Coronary artery (tissue), 2 donors: ENCODE results near the gene VSIG4.

Source experiments
- DNase-seq: peaks from one replicate; pipeline ENCODE4 v3.0.0-alpha.2; 2017; ENCODE audit warnings: low spot score
- H3K27ac ChIP-seq, 2 donors: fragments of 200-600 bp; sonication (generic); one replicate each; pipeline ENCODE4 v1.5.1; 2016 to 2019
- H3K4me3 ChIP-seq: fragments of 200-600 bp; sonication (generic); 2 replicates; pipeline ENCODE4 v1.5.1; 2016; ENCODE audit warnings: mild to moderate bottlenecking, moderate library complexity
- CTCF ChIP-seq: fragments of 200-600 bp; sonication (generic); IDR thresholded peaks from one replicate; pipeline ENCODE4 v1.5.1; 2019; ENCODE audit warnings: antibody characterized with exemption

VSIG4 gene

GRCh38 chrX:66042307-66043077 is 2.6 kb upstream of the VSIG4 start:
- no peak for TF ChIP-seq CTCF
- DNase-seq: no peak
- Histone ChIP-seq H3K27ac (no peak overlapping the region), H3K4me3 (no peak overlapping the region)

- Histone ChIP-seq H3K4me3 (peak overlapping the region; percentile 6), H3K27ac (no peak overlapping the region)
- DNase-seq: no peak
- no peak for TF ChIP-seq CTCF
Measured at GRCh38 chrX:66038115-66038514, 1.8 kb downstream of the VSIG4 start.

- no peak overlapping the region for H3K27ac ChIP-seq
- DNase-seq: no peak
- TF ChIP-seq CTCF: no peak
- H3K4me3 ChIP-seq: no peak overlapping the region
Measured at GRCh38 chrX:66036231-66036630, 3.6 kb downstream of the VSIG4 start.

GRCh38 chrX:66035667-66036066 is 4.2 kb downstream of the VSIG4 start:
- no peak for DNase-seq
- no peak overlapping the region for H3K4me3 ChIP-seq
- peak overlapping the region in 1 of 2 donors; percentile 35 for H3K27ac ChIP-seq
- TF ChIP-seq CTCF: no peak

GRCh38 chrX:66030505-66031317 is 9.2 kb downstream of the VSIG4 start:
- no peak overlapping the region for H3K27ac ChIP-seq
- DNase-seq: no peak
- no peak overlapping the region for H3K4me3 ChIP-seq
- peak; percentile 40 for TF ChIP-seq CTCF

- DNase-seq: no peak
- Histone ChIP-seq H3K27ac (no peak overlapping the region), H3K4me3 (no peak overlapping the region)
- no peak for TF ChIP-seq CTCF
Measured at GRCh38 chrX:66028936-66029335, 10.9 kb downstream of the VSIG4 start.

GRCh38 chrX:66024570-66024969 is 15.3 kb downstream of the VSIG4 start:
- no peak for DNase-seq
- Histone ChIP-seq H3K27ac (no peak overlapping the region), H3K4me3 (no peak overlapping the region)
- no peak for TF ChIP-seq CTCF
